PC-3 (cell line): ENCODE results near the gene MTA1.

Experiments used
- EZH2 ChIP-seq: fragments of 300-600 bp; sonication (generic); IDR thresholded peaks from one replicate; pipeline ENCODE4 v1.6.1; 2017; ENCODE audit warnings: antibody characterized with exemption, mild to moderate bottlenecking, low read length; ENCODE audit not compliant: unreplicated experiment
- TF ChIP-seq, protein P1 (sequence below): fragments of 300-600 bp; sonication (generic); conservative IDR thresholded peaks from 2 replicates; pipeline ENCODE4 v1.5.1; 2017; ENCODE audit warnings: antibody characterized with exemption, low read depth, mild to moderate bottlenecking, low read length

DNA sequence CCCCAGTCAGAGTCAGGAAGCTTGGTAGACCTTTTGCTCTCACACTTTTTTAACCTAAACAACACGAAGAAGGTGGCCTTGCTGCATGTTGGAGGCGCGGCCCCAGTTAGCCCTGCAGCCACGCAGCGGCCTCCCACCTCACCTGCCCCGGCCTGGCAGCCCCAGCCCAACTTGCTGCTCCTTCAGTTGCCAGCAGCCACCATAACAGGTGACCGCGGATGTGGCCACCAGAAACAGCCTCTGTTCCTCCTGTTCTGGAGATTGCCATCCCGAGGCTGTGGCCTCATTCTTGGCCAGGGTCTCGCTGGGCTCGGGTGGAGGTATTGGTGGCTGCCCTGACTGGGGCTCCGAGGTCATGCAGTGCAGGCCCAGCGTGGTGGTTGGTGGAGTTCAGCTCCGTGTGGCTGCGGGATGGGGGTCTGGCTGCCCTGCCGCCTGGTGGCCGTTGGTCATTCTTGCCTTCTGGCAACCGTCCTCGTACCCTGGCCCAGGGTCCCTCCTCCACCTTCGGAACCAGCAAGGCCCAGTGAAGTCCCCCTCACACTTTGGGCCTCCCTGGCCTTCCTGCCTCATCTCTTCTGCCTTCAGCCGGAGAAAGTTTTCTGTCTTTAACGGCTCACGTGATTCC lies 42.0 kb upstream of the MTA1 start:
- TF ChIP-seq EZH2 = no peak
- TF ChIP-seq, protein P1, sequence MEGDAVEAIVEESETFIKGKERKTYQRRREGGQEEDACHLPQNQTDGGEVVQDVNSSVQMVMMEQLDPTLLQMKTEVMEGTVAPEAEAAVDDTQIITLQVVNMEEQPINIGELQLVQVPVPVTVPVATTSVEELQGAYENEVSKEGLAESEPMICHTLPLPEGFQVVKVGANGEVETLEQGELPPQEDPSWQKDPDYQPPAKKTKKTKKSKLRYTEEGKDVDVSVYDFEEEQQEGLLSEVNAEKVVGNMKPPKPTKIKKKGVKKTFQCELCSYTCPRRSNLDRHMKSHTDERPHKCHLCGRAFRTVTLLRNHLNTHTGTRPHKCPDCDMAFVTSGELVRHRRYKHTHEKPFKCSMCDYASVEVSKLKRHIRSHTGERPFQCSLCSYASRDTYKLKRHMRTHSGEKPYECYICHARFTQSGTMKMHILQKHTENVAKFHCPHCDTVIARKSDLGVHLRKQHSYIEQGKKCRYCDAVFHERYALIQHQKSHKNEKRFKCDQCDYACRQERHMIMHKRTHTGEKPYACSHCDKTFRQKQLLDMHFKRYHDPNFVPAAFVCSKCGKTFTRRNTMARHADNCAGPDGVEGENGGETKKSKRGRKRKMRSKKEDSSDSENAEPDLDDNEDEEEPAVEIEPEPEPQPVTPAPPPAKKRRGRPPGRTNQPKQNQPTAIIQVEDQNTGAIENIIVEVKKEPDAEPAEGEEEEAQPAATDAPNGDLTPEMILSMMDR = no peak
